GM19025 (cell line): ENCODE data around the gene MAP2K3.
"Not testable (repeated sequence)": the region's sequence is repeated elsewhere in the genome, so short reads cannot be mapped to it uniquely, and the experiment has no call there.

Experiments
- ATAC-seq: cut with Tn5 transposase; IDR thresholded peaks from one replicate; pipeline ENCODE4 v1.9.1; 2021; ENCODE audit warnings: mild to moderate bottlenecking, low read depth, moderate library complexity; ENCODE audit not compliant: unreplicated experiment

MAP2K3 gene

DNA sequence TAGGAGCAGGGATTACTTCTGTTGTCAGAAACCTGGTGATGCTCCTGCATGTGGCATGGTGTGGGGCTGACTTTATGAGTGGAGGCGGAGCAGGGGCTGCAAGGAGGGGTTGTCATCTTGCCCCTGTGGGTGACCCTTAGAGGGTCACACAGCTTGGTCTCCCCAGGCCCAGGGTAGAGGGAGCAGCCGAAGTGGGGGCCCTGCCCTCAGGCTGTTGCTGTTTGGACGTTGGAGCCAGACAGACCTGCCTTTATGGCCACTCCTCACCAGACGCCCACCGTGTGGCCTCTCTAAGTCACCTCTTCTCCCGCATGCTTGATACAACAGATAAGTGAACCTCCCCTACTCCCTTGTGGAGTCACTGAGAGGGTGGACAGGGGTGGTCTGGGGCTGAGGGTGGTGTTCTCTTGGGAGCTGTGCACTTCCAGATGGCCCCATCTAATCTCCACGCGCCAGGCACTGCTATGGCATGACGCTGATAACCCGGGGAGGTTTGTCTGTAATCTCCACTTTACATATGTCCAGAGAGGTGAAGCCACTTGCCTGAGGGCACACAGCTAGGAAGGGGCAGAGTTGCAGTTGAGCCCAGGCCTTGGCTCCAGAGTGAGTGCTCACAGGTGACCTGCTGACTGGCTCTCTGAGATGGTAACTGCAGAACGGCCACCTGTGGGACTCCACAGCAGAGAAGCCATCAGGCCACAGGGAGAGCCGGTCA lies 10.0 kb downstream of the MAP2K3 start:
- no peak for ATAC-seq

- no peak for ATAC-seq
Observed at GRCh38 chr17:21295036-21295952, 10.8 kb downstream of the MAP2K3 start.

DNA sequence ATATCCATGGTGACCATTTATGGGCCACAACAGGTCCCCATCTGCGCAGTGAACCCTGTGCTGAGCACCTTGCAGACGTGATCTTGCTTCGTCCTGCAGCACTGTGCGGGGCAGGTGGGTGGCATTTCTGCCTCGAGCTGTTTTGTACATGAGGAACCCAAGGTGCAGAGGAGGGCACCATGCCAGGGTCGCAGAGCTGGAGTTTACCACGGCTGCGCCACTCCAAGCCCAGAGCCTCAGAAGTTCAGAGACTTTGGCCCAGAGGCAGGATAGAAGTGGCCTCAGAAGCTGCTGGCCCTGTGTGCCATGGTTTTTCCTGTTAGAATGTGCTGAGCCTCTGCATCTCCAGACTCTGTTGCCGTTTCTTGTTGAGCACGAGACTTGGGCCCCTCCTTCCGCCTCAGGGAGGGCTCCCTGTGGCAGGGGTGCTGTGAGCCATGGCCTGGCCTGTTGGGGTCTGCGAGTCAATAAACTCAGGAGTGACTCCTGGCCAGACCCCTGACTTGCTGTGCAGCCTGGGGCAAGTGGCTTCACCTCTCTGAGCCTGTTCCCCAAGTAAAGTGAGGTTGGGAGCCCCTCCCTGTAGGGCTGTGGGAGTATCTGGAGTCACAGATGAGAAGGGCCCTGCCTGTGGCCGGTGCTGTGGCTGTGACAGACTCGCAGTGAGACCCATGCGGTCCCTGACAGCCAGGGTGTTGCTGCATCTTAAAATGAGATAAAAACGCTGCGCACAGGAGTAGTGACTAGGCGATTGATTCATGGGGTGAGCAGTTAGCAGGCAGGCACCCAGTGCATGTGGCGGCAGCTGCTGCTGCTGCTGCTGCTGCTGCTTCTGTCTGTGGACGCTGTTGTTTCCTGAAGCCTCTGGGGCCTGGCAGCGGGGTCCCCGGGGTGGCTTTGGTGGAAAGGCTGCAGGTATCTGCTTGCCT lies 11.8 kb downstream of the MAP2K3 start:
- no peak for ATAC-seq

DNA sequence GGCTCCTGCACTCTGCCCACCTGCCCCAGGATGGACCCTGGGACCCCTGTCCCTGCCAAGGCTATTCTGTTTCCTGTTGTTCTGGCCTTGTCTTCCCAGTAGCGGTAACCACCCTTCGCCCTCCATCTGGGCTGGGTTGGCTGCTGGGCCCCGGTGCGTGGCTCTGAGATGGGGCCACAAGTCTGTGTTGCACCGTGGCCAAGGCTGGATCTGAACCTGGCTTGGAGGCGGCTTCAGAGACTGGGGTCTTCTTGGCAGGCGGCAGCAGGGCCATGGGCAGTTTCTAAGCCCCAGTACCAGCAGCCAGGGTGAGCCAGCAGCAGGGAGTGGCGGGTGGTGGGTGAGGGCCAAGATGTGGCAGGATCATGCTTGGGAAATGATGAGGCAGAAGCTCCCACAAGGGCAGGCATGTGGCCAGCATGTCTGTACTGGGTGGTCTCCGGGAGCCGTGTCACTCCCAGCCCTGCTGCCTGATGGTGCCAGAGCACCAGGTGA lies 12.6 kb downstream of the MAP2K3 start:
- no peak for ATAC-seq

DNA sequence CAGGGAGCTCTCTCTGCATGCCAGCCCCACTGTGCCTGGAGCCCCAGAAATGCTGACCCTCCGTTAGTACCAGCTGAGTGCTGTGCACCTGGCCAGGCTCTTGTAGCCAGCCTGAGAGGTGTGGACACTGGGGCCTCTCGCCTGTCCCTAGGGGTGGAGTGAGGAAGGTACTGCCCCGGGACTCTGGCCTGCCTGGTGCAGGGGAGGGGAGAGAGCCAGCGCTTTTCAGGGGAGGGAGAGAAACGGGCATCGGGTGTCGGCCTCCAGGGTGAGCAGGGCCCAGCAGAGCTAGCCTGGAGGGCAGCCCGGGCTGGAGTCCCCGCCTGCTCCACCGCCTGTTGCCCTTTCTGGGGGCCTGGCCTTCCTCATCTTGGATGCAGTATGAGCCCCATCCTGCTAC lies 13.1 kb downstream of the MAP2K3 start:
- no peak for ATAC-seq

GRCh38 chr17:21298056-21298982 lies 13.8 kb downstream of the MAP2K3 start:
- ATAC-seq: no peak

- no peak for ATAC-seq
Observed at GRCh38 chr17:21298983-21299519, 14.5 kb downstream of the MAP2K3 start.

DNA sequence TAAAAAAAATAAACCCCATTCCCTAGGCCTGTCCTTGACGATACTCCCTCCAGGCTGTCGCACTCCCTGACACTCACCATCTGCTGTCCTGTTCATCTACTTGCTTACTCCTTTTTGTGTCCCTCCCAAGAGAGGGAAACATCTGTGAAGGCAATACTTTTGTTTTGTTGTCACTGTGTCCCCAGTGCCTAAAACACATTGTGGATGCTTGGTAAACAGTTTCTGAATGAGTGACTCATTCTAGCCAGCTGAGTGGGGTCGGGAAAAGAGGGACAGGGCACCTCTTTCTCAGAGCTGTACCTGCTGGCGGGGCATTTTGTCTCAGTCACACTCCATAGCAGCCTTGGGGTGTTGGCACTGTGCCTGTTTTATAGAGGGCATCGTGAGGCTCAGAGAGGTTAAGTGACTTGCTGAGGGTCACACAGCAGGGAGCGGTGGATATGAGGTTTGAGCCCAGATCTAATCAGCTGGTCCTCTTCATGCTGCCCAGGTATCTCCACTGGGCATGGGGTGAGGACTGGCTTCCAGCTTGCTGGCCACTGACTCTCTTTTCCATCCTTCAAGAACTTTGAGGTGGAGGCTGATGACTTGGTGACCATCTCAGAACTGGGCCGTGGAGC lies 15.6 kb downstream of the MAP2K3 start:
- ATAC-seq: no peak

GRCh38 chr17:21300601-21301571 lies 16.4 kb downstream of the MAP2K3 start:
- ATAC-seq: no peak

GRCh38 chr17:21301593-21302550 lies 17.4 kb downstream of the MAP2K3 start:
- no peak for ATAC-seq

- ATAC-seq: no peak
Observed at GRCh38 chr17:21302711-21303425, 18.4 kb downstream of the MAP2K3 start.

GRCh38 chr17:21303441-21304065 lies 19.0 kb downstream of the MAP2K3 start:
- no peak for ATAC-seq

DNA sequence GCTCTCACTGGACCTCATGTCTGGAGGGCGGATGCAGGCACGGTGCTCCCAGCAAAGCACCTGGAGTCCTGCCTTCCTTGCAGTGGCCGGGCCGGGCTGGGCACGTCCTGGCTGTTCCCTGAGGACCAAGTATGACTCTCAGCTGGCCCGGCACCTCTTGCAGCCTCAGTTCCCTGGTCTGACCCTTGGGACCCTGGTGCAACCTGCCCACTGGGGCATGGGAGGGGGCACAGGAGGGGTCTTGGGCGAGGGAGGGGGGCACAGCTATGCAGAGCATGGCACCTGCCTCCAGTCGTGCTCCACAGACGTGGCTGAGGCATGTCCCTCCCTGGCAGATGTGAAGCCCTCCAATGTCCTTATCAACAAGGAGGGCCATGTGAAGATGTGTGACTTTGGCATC lies 19.6 kb downstream of the MAP2K3 start:
- no peak for ATAC-seq

- ATAC-seq: not testable (repeated sequence)
Observed at GRCh38 chr17:21304551-21305151, 20.1 kb downstream of the MAP2K3 start.
